ENCODE data around the gene C2orf76.
A peak's percentile ranks its signal among the peaks of the same experiment; 100 is the strongest.

C2orf76 gene

DNA sequence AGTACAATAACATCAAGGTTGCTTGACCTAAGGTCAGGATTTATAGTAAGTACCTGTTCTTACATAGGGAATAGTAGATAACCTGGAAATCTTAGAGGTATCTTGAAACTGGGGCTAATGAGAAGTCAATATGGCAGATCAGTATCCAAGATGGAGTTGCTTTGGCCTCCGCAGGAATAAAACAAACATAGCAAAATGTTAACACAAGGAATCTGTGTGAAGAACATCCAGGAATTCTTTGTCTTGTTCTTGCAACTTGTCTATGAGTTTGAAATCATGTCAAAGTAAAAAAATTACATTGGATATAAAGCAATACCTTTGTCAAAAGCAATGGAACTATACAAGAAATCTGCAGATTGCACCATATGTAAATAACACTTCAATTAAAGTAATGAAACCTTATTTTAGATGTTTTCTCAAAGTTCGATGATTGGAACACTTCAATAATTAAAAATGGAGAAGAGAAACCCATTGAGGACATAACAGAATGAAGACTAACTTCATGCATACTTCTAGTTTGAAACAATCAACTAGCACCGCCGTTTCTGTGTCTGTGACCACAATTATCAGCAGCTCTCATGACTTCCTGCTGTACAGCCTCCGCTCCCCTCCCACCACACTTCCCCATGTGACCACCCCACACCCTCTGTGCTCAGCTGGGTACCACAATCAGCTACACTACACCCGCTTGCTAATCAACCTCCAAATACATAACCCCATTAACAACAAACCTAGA, 27.6 kb downstream of the C2orf76 start:
- H3K9me3 ChIP-seq (ENCODE audit: control extremely low read depth in 1 of 5, control insufficient read depth in 4 of 5, insufficient read depth in 2 of 5, low read depth in 1 of 5, low read length in 4 of 5), result no peaks in the 10 kb centered on the region
- H3K27ac ChIP-seq (ENCODE audit: insufficient read depth in 1 of 2, low read depth in 1 of 2, low read length in 2 of 2, poor library complexity in 1 of 2, severe bottlenecking in 2 of 2), result peak overlapping the region in 1 of 2 experiments; percentile 29
- POLR2A ChIA-PET, result no interaction called here
- no peaks in the 10 kb centered on the region for H3K27me3 ChIP-seq (replicated peaks in 2 of 5; ENCODE audit: control insufficient read depth in 4 of 5, insufficient read depth in 5 of 5, low read length in 4 of 5)
- 0% methylated on average over 4 of the region's 6 CpGs for WGBS (ENCODE audit: insufficient coverage)
- H3K36me3 ChIP-seq (ENCODE audit: control insufficient read depth in 4 of 4, insufficient read depth in 4 of 4, low read length in 3 of 4), result no peaks in the 10 kb centered on the region
- peaks cover 15 to 28% (median 20%) of the 10 kb centered on the region in 4 experiments for H3K4me1 ChIP-seq (ENCODE audit: control extremely low read depth in 1 of 4, control insufficient read depth in 4 of 4, insufficient read depth in 4 of 4, low read length in 3 of 4)
- peak overlapping the region in 3 of 7 experiments; percentile 7 to 33 (median 10) for H3K4me3 ChIP-seq (ENCODE audit: control insufficient read depth in 1 of 7, extremely low read depth in 1 of 7, insufficient read depth in 4 of 7, low read depth in 2 of 7, low read length in 6 of 7)
- CTCF ChIA-PET, result interaction anchor here (1.5 kb wide), 1 partner anchor 12 kb away, joined by 11 read pairs; no protein-coding TSS in a partner anchor
- peak; percentile 86 to 98 (median 95) for DNase-seq

DNA sequence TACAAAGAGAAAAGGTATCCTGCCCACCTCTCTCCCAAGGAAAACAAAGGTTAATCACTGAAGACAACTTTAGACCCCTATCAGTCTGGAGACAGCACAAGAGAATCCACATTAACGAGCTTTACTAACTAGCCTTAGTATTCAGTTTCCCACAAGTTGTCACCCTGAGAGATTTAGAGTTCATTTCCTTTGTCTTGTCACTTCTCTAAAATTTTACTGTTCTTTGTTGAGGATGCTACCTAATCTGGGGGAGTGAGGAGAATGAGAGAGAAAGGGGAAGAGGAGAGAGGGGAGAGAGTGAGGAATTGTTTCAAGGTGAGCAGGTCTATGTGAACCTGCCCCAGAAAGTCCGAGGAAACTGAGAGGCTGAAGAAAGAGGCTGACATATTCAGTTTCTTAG, 28.4 kb downstream of the C2orf76 start:
- H3K4me1 ChIP-seq (ENCODE audit: control extremely low read depth in 1 of 4, control insufficient read depth in 4 of 4, insufficient read depth in 4 of 4, low read length in 3 of 4), result peaks cover 15 to 28% (median 20%) of the 10 kb centered on the region in 4 experiments
- H3K36me3 ChIP-seq (ENCODE audit: control insufficient read depth in 4 of 4, insufficient read depth in 4 of 4, low read length in 3 of 4), result no peaks in the 10 kb centered on the region
- no peaks in the 10 kb centered on the region for H3K27me3 ChIP-seq (replicated peaks in 2 of 5; ENCODE audit: control insufficient read depth in 4 of 5, insufficient read depth in 5 of 5, low read length in 4 of 5)
- peak in 2 of 3 donors; percentile 13 to 28 for DNase-seq
- ChIA-PET POLR2A (no interaction called here), CTCF (no interaction called here)
- no peak overlapping the region for H3K4me3 ChIP-seq (ENCODE audit: control insufficient read depth in 1 of 7, extremely low read depth in 1 of 7, insufficient read depth in 4 of 7, low read depth in 2 of 7, low read length in 6 of 7)
- whole genome bisulfite sequencing (ENCODE audit: insufficient coverage), result 60% methylated on average over 2 of the region's 2 CpGs
- peak overlapping the region in 1 of 2 experiments; percentile 29 for H3K27ac ChIP-seq (ENCODE audit: insufficient read depth in 1 of 2, low read depth in 1 of 2, low read length in 2 of 2, poor library complexity in 1 of 2, severe bottlenecking in 2 of 2)
- H3K9me3 ChIP-seq (ENCODE audit: control extremely low read depth in 1 of 5, control insufficient read depth in 4 of 5, insufficient read depth in 2 of 5, low read depth in 1 of 5, low read length in 4 of 5), result no peaks in the 10 kb centered on the region

DNA sequence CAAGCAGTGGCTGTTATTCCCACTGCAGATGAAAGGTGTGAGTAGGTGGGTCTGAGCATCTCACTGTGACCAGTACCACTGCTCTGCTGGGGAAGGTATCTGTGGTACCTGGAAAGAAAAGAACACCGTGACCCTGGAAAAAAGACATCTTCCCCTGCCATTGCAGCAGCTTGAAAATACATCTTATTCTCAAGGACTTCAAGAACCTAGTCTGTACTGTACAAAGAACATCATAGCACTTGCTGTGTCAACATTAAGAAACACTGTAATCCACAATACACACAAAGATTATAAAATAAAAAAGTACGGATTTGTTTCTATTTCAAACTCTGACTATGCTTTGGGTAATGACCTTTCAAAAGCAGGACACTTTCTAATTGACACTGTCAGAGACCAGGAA, 28.9 kb downstream of the C2orf76 start:
- no peak for DNase-seq
- POLR2A ChIA-PET, result no interaction called here
- H3K4me1 ChIP-seq (ENCODE audit: control extremely low read depth in 1 of 4, control insufficient read depth in 4 of 4, insufficient read depth in 4 of 4, low read length in 3 of 4), result peaks cover 15 to 28% (median 20%) of the 10 kb centered on the region in 4 experiments
- WGBS (ENCODE audit: insufficient coverage), result 88% methylated on average over 1 of the region's 2 CpGs
- no peaks in the 10 kb centered on the region for H3K9me3 ChIP-seq (ENCODE audit: control extremely low read depth in 1 of 5, control insufficient read depth in 4 of 5, insufficient read depth in 2 of 5, low read depth in 1 of 5, low read length in 4 of 5)
- CTCF ChIA-PET, result no interaction called here
- H3K27me3 ChIP-seq (replicated peaks in 2 of 5; ENCODE audit: control insufficient read depth in 4 of 5, insufficient read depth in 5 of 5, low read length in 4 of 5), result no peaks in the 10 kb centered on the region
- no peak overlapping the region for H3K27ac ChIP-seq (ENCODE audit: insufficient read depth in 1 of 2, low read depth in 1 of 2, low read length in 2 of 2, poor library complexity in 1 of 2, severe bottlenecking in 2 of 2)
- H3K36me3 ChIP-seq (ENCODE audit: control insufficient read depth in 4 of 4, insufficient read depth in 4 of 4, low read length in 3 of 4), result no peaks in the 10 kb centered on the region
- H3K4me3 ChIP-seq (ENCODE audit: control insufficient read depth in 1 of 7, extremely low read depth in 1 of 7, insufficient read depth in 4 of 7, low read depth in 2 of 7, low read length in 6 of 7), result no peak overlapping the region

DNA sequence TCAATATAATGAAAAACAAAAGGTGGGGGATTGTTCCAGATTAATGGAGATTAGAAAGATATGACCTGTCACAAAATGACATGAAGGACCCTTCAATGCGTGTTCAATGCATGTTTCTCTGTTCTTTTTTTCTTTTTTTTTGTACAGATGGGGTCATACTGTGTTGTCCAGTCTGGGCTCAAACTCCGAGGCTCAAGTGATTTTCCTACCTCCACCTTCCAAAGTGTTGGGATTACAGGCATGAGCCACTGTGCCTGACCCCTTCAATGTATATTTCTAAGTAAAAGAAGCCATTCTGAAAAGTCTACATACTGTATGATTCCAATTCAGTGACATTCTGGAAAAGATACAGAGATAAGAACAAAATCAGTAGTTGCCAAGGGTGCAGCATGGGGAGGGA, 32.8 kb downstream of the C2orf76 start:
- Histone ChIP-seq H3K36me3 (ENCODE audit: control insufficient read depth in 4 of 4, insufficient read depth in 4 of 4, low read length in 3 of 4) (peaks cover 0 to 3% (median 0%) of the 10 kb centered on the region in 4 experiments), H3K9me3 (ENCODE audit: control extremely low read depth in 1 of 5, control insufficient read depth in 4 of 5, insufficient read depth in 2 of 5, low read depth in 1 of 5, low read length in 4 of 5) (no peaks in the 10 kb centered on the region), H3K4me1 (ENCODE audit: control extremely low read depth in 1 of 4, control insufficient read depth in 4 of 4, insufficient read depth in 4 of 4, low read length in 3 of 4) (peaks cover 10 to 15% (median 13%) of the 10 kb centered on the region in 4 experiments), H3K4me3 (ENCODE audit: control insufficient read depth in 1 of 7, extremely low read depth in 1 of 7, insufficient read depth in 4 of 7, low read depth in 2 of 7, low read length in 6 of 7) (no peak overlapping the region), H3K27ac (ENCODE audit: insufficient read depth in 1 of 2, low read depth in 1 of 2, low read length in 2 of 2, poor library complexity in 1 of 2, severe bottlenecking in 2 of 2) (no peak overlapping the region), H3K27me3 (replicated peaks in 2 of 5; ENCODE audit: control insufficient read depth in 4 of 5, insufficient read depth in 5 of 5, low read length in 4 of 5) (no peaks in the 10 kb centered on the region)
- WGBS (ENCODE audit: insufficient coverage), result 86% methylated on average over 1 of the region's 2 CpGs
- ChIA-PET CTCF (no interaction called here), POLR2A (no interaction called here)
- no peak for DNase-seq

DNA sequence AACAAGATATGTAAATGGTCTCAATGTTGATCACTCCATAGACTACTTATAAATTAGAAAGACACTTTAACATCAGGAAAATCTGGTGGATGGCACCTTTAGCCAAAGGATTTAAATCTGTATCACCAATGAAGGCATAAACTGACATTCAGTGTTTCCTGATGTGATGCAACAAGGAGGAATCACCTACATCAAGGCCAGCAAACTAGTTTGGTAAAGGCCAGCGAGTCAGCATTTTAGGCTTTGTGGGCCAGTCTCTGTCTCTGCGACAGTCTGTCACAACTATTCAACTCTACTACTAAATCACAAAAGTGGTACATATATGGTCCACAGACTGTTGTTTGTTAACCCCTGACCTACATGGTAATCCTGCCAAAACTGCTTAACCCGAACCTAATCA, 33.3 kb downstream of the C2orf76 start:
- ChIA-PET POLR2A (no interaction called here), CTCF (no interaction called here)
- no peak for DNase-seq
- H3K27ac ChIP-seq (ENCODE audit: insufficient read depth in 1 of 2, low read depth in 1 of 2, low read length in 2 of 2, poor library complexity in 1 of 2, severe bottlenecking in 2 of 2), result no peak overlapping the region
- WGBS (ENCODE audit: insufficient coverage), result 100% methylated on average over 2 of the region's 3 CpGs
- H3K36me3 ChIP-seq (ENCODE audit: control insufficient read depth in 4 of 4, insufficient read depth in 4 of 4, low read length in 3 of 4), result peaks cover 0 to 3% (median 0%) of the 10 kb centered on the region in 4 experiments
- no peak overlapping the region for H3K4me3 ChIP-seq (ENCODE audit: control insufficient read depth in 1 of 7, extremely low read depth in 1 of 7, insufficient read depth in 4 of 7, low read depth in 2 of 7, low read length in 6 of 7)
- no peaks in the 10 kb centered on the region for H3K9me3 ChIP-seq (ENCODE audit: control extremely low read depth in 1 of 5, control insufficient read depth in 4 of 5, insufficient read depth in 2 of 5, low read depth in 1 of 5, low read length in 4 of 5)
- peaks cover 6 to 10% (median 8%) of the 10 kb centered on the region in 4 experiments for H3K4me1 ChIP-seq (ENCODE audit: control extremely low read depth in 1 of 4, control insufficient read depth in 4 of 4, insufficient read depth in 4 of 4, low read length in 3 of 4)
- no peaks in the 10 kb centered on the region for H3K27me3 ChIP-seq (replicated peaks in 2 of 5; ENCODE audit: control insufficient read depth in 4 of 5, insufficient read depth in 5 of 5, low read length in 4 of 5)

DNA sequence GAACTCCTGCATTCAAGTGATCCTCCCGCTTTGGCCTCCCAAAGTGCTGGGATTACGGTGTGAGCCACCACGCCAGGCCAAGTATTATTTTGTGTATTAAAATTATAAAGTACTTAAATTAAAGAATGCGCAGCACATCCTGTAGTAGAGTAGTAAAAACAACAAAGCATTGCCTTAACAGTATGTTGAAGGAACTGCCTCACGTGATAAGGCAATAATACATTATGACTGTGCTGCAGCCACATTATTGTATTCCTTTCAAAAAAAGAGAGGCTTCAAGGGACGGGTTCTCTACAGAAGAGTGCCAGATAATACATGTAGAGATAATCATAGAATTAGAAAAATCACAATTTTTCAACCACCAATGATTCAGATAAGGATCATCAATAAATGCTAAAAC, 33.7 kb downstream of the C2orf76 start:
- CTCF ChIA-PET, result no interaction called here
- Histone ChIP-seq H3K4me3 (ENCODE audit: control insufficient read depth in 1 of 7, extremely low read depth in 1 of 7, insufficient read depth in 4 of 7, low read depth in 2 of 7, low read length in 6 of 7) (no peak overlapping the region), H3K27ac (ENCODE audit: insufficient read depth in 1 of 2, low read depth in 1 of 2, low read length in 2 of 2, poor library complexity in 1 of 2, severe bottlenecking in 2 of 2) (no peak overlapping the region), H3K4me1 (ENCODE audit: control extremely low read depth in 1 of 4, control insufficient read depth in 4 of 4, insufficient read depth in 4 of 4, low read length in 3 of 4) (peaks cover 2 to 6% (median 4%) of the 10 kb centered on the region in 4 experiments), H3K36me3 (ENCODE audit: control insufficient read depth in 4 of 4, insufficient read depth in 4 of 4, low read length in 3 of 4) (peaks cover 0 to 3% (median 0%) of the 10 kb centered on the region in 4 experiments), H3K27me3 (replicated peaks in 2 of 5; ENCODE audit: control insufficient read depth in 4 of 5, insufficient read depth in 5 of 5, low read length in 4 of 5) (no peaks in the 10 kb centered on the region), H3K9me3 (ENCODE audit: control extremely low read depth in 1 of 5, control insufficient read depth in 4 of 5, insufficient read depth in 2 of 5, low read depth in 1 of 5, low read length in 4 of 5) (no peaks in the 10 kb centered on the region)
- DNase-seq, result no peak
- POLR2A ChIA-PET, result no interaction called here
- WGBS (ENCODE audit: insufficient coverage), result 100% methylated on average over 2 of the region's 6 CpGs

DNA sequence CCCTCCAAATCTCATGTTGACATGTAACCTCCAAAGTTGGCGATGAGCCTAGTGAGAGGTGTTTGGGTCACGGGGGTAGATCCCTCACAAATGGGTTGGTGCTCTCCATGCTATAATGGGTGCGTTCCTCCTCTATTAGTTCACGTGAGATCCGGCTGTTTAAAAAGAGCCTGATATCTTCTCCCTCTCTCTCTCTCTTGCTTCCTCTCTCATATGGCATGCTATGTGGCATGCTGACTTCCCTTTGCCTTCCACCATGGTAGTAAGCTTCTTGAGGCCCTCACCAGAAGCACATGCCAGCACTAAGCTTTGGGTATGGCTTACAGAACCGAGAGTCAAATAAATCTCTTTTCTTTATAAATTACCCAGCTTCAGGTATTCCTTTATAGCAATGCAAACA, 39.2 kb downstream of the C2orf76 start:
- Histone ChIP-seq H3K36me3 (ENCODE audit: control insufficient read depth in 4 of 4, insufficient read depth in 4 of 4, low read length in 3 of 4) (peaks cover 0 to 3% (median 0%) of the 10 kb centered on the region in 4 experiments), H3K4me1 (ENCODE audit: control extremely low read depth in 1 of 4, control insufficient read depth in 4 of 4, insufficient read depth in 4 of 4, low read length in 3 of 4) (peaks cover 0 to 7% (median 2%) of the 10 kb centered on the region in 4 experiments), H3K9me3 (ENCODE audit: control extremely low read depth in 1 of 5, control insufficient read depth in 4 of 5, insufficient read depth in 2 of 5, low read depth in 1 of 5, low read length in 4 of 5) (no peaks in the 10 kb centered on the region), H3K27ac (ENCODE audit: insufficient read depth in 1 of 2, low read depth in 1 of 2, low read length in 2 of 2, poor library complexity in 1 of 2, severe bottlenecking in 2 of 2) (no peak overlapping the region), H3K4me3 (ENCODE audit: control insufficient read depth in 1 of 7, extremely low read depth in 1 of 7, insufficient read depth in 4 of 7, low read depth in 2 of 7, low read length in 6 of 7) (no peak overlapping the region), H3K27me3 (replicated peaks in 2 of 5; ENCODE audit: control insufficient read depth in 4 of 5, insufficient read depth in 5 of 5, low read length in 4 of 5) (no peaks in the 10 kb centered on the region)
- no peak for DNase-seq
- 100% methylated on average over 3 of the region's 6 CpGs for WGBS (ENCODE audit: insufficient coverage)
- POLR2A ChIA-PET, result no interaction called here
- CTCF ChIA-PET, result no interaction called here

Measured in common myeloid progenitor, CD34-positive (primary cell).